DND-41 (cell line): ENCODE data around the gene ARHGAP31.

Source experiments
- EZH2 ChIP-seq: IDR thresholded peaks from 3 replicates; pipeline ENCODE4 v1.6.1; 2012; ENCODE audit warnings: borderline replicate concordance, low read depth, mild to moderate bottlenecking, moderate library complexity, low read length, inconsistent platforms; ENCODE audit not compliant: severe bottlenecking
- TF ChIP-seq, protein P1 (sequence below): IDR thresholded peaks from 2 replicates; pipeline ENCODE4 v1.5.1; 2012; ENCODE audit warnings: borderline replicate concordance, low read length, moderate library complexity, mild to moderate bottlenecking; ENCODE audit not compliant: poor library complexity, severe bottlenecking; ENCODE audit errors: extremely low read depth

DNA sequence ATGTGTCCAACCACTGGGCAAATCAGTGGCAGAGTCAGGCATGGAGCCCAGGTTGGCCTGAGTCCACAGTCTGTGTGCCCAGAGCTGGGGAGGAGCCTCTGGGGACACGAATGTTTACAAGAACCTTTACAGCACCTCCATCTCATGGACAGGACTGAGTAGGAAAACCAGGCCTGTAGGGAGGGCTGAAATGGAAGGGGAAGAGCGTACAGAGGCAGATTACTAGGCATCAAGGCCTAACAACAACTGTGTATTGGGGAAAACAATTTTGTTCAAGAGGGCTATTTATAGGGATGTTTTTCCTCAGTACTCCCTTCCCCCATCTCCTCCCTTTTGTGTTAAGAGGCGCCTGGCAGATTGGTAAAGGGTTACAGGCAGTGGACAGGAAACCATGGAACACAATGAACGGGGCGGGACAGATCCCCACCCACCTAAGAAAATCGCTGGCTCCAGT is 15.1 kb upstream of the ARHGAP31 start:
- TF ChIP-seq, protein P1, sequence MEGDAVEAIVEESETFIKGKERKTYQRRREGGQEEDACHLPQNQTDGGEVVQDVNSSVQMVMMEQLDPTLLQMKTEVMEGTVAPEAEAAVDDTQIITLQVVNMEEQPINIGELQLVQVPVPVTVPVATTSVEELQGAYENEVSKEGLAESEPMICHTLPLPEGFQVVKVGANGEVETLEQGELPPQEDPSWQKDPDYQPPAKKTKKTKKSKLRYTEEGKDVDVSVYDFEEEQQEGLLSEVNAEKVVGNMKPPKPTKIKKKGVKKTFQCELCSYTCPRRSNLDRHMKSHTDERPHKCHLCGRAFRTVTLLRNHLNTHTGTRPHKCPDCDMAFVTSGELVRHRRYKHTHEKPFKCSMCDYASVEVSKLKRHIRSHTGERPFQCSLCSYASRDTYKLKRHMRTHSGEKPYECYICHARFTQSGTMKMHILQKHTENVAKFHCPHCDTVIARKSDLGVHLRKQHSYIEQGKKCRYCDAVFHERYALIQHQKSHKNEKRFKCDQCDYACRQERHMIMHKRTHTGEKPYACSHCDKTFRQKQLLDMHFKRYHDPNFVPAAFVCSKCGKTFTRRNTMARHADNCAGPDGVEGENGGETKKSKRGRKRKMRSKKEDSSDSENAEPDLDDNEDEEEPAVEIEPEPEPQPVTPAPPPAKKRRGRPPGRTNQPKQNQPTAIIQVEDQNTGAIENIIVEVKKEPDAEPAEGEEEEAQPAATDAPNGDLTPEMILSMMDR = no peak
- TF ChIP-seq EZH2 = no peak
